Measurements from ENCODE around the gene ME2.
A peak's percentile ranks its signal among the peaks of the same experiment; 100 is the strongest.
"Not testable (repeated sequence)": the region's sequence is repeated elsewhere in the genome, so short reads cannot be mapped to it uniquely, and the experiment has no call there.

The ME2 gene

DNA sequence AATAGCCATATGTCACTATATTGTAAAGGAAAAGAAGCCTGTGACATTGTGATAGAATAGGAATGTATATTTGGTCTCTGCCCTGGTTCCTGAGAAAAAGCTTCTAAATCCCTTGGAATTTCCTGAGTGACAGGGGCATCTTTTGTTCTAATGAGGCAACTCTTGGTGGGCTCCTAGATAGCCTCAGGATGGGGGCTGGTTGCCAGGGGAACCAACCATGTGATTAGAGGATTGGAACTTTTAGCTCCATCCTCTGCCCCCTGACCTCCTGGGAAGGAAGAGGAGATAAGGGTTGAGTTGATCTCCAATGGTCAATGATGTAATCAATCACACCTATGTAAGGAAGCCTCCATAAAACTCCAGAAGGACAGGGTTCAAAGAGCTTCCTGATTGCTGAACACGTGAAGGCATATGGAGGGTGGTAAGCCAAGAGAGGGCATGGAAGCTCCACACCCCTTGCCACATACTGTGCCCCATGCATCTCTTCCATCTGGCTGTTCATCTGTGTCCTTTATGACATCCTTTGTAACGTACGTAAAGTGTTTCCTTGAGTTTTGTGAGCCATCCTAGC, 2.9 kb upstream of the ME2 start:
- TF ChIP-seq, protein P1, sequence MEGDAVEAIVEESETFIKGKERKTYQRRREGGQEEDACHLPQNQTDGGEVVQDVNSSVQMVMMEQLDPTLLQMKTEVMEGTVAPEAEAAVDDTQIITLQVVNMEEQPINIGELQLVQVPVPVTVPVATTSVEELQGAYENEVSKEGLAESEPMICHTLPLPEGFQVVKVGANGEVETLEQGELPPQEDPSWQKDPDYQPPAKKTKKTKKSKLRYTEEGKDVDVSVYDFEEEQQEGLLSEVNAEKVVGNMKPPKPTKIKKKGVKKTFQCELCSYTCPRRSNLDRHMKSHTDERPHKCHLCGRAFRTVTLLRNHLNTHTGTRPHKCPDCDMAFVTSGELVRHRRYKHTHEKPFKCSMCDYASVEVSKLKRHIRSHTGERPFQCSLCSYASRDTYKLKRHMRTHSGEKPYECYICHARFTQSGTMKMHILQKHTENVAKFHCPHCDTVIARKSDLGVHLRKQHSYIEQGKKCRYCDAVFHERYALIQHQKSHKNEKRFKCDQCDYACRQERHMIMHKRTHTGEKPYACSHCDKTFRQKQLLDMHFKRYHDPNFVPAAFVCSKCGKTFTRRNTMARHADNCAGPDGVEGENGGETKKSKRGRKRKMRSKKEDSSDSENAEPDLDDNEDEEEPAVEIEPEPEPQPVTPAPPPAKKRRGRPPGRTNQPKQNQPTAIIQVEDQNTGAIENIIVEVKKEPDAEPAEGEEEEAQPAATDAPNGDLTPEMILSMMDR (IDR thresholded peaks at IDR 0.05; ENCODE audit: insufficient read depth, low read depth, low read length, missing control alignments): no peak
- no peak overlapping the region for H3K4me3 ChIP-seq (ENCODE audit: low read depth, low read length)
- no peak for DNase-seq (ENCODE audit: low read depth)

DNA sequence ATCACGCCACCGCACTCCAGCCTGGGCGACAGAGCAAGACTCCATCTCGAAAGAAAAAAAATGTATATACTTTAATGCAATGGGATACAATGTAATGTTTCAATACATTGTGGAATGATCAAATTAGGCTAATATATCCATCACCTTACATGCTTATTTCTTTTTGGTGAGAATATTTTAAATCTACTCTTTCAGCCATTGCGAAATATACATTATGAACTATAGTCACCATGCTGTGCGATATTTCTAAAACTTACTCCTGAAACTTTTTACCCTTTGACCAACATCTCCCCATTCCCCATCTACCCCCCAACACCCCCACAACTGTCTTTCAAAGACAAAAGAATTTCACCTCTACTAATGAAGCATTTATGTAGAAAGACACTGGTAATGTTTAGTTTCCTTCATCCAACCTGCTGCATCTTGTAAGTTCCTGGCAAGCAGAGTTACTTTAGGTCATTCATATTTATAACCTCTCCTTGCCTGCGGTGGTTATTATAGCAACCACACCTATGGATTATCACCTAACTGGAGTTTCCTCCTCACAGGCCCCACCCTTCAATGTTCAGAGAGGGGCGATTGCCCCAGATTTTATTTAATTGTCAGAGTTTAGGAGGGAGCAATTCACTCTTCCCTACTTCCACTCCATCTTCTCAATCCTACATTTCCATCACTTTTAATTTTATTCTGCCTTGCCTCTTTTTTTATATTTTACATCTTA, 1.2 kb upstream of the ME2 start:
- no peak for DNase-seq (ENCODE audit: low read depth)
- peak overlapping the region; percentile 86 for H3K4me3 ChIP-seq (ENCODE audit: low read depth, low read length)
- TF ChIP-seq, protein P1 (IDR thresholded peaks at IDR 0.05; ENCODE audit: insufficient read depth, low read depth, low read length, missing control alignments): no peak

DNA sequence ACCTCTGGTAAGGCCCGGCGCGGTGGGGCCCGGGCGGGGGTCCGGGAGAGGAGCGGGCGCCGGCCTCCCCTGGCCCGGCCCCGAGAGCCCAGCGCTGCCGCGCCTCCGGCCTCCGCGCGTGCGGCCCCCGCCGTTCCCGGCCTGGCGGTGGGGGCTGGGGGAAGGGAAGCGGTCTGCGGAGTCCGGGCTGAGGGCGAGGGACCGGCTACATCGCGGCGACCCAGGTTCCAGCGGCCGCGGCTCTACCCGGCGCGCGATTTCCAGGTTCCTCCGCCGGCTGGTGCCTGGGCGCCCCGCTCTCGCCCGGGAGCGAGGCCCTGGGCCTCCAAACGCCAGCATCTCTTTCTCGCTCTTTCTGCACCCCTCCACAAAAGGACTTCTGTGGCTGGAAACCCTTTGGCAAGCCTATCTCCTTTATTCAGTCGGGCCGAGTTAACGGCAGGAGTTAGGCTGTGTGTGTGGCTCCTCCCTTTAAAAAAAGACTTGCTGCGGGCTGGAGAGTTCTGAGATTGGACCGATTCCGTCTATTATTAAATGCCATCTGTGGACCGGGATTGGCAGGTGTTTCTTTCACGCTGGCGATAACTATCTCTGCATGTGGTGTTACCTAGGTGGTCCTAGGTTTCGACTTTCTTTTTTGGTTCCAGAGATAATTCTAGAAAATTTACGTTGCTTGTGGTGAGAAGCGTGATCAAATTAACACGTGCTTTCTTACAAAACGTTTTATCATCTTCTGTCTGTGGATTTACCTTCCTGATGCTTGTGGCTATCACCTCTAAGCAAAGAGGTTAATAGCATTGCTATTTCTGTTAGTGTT, 592 bp downstream of the ME2 start:
- peak; percentile 56 for DNase-seq (ENCODE audit: low read depth)
- peak overlapping the region; percentile 86 for H3K4me3 ChIP-seq (ENCODE audit: low read depth, low read length)
- TF ChIP-seq, protein P1 (IDR thresholded peaks at IDR 0.05; ENCODE audit: insufficient read depth, low read depth, low read length, missing control alignments): no peak

DNA sequence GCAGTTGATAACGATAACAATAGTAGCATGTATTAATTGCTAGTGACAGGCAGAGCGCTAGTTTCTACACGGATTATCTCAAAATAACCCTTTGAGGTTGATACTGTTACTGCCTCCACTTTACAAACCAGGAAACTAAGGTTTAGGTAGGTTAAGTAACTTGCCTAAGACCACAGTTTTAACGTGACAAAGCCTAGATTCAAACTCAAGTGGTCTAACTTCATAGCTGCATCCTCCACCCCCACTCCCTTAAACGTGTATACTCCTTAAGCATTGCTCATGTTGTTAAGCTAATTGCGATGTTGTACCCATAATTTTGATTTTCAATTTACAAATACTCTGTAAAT, 1.2 kb downstream of the ME2 start:
- peak; percentile 52 for DNase-seq (ENCODE audit: low read depth)
- peak overlapping the region; percentile 86 for H3K4me3 ChIP-seq (ENCODE audit: low read depth, low read length)
- TF ChIP-seq, protein P1 (IDR thresholded peaks at IDR 0.05; ENCODE audit: insufficient read depth, low read depth, low read length, missing control alignments): no peak

DNA sequence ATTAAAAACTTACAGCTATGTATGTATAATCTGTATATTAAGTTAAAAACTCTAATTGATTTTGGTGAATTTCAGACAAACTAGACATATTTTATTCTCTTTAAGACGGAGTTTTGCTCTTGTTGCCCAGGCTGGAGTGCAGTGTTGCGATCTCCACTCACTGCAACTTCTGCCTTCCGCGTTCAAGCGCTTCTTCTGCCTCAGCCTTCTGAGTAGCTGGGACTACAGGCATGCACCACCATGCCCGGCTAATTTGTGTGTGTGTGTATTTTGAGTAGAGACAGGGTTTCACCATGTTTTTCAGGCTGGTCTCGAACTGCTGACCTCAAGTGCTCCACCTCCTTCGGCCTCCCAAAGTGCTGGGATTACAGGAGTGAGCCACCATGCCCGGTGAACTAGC, 2.0 kb downstream of the ME2 start:
- peak overlapping the region; percentile 86; the same call in 1 of the 2 replicates for H3K4me3 ChIP-seq (ENCODE audit: low read depth, low read length)
- DNase-seq (ENCODE audit: low read depth): not testable (repeated sequence)

DNA sequence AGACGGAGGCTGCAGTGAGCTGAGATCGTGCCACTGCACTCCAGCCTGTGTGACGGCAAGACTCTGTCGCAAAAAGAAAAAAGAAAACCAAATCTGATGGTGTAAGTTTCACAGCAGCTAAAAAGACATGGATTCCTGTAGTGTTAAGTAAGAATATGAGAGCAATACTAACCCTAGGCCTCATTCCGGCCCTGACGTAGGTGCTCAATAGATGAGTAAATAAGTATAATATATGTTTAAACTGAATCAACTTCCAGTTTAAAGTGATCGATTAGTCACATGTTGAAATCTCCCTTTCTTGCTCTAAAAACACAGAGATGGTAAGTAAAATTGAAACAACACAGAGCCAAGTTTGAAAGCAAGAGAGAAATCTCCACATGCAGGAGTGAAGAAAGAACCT, 8.0 kb downstream of the ME2 start:
- TF ChIP-seq, protein P1 (IDR thresholded peaks at IDR 0.05; ENCODE audit: insufficient read depth, low read depth, low read length, missing control alignments): no peak
- no peak for DNase-seq (ENCODE audit: low read depth)
- H3K4me3 ChIP-seq (ENCODE audit: low read depth, low read length): no peak overlapping the region

DNA sequence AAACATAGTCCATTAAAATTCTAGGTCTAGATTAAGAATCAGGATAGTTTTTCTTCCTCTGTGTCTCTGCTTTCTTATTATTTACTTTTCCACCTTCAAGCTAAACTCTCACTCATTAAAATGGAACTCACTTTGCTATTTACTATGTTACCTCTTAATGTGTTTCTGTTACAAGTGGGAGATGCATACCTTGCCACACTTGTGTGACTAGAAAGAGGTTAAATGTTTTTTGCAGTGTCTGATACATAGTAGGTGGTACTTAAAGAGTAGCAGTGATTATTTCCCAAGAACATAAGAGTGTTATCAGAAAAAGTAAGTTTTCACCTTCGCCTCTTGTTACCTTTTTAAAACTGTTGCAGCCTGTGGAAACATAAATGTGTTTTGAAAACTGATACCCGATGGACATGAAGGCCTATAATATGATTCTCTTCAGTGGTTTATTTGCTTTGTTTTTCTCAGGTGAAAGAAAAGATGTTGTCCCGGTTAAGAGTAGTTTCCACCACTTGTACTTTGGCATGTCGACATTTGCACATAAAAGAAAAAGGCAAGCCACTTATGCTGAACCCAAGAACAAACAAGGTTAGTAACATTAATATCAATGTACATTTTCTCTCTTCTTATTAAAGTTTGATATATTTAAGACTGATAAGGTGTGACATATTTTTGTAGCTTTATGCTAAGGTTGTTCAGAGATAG, 16.6 kb downstream of the ME2 start:
- H3K4me3 ChIP-seq (ENCODE audit: low read depth, low read length): no peak overlapping the region
- DNase-seq (ENCODE audit: low read depth): no peak
- TF ChIP-seq, protein P1 (IDR thresholded peaks at IDR 0.05; ENCODE audit: insufficient read depth, low read depth, low read length, missing control alignments): no peak
